HG02884 (cell line): ENCODE measurements around the gene ZSCAN10.
A peak's percentile ranks its signal among the peaks of the same experiment; 100 is the strongest.

Source experiments
- ATAC-seq: cut with Tn5 transposase; IDR thresholded peaks from one replicate; pipeline ENCODE4 v1.9.1; 2021; ENCODE audit warnings: mild to moderate bottlenecking, moderate library complexity; ENCODE audit not compliant: unreplicated experiment

The ZSCAN10 gene

DNA sequence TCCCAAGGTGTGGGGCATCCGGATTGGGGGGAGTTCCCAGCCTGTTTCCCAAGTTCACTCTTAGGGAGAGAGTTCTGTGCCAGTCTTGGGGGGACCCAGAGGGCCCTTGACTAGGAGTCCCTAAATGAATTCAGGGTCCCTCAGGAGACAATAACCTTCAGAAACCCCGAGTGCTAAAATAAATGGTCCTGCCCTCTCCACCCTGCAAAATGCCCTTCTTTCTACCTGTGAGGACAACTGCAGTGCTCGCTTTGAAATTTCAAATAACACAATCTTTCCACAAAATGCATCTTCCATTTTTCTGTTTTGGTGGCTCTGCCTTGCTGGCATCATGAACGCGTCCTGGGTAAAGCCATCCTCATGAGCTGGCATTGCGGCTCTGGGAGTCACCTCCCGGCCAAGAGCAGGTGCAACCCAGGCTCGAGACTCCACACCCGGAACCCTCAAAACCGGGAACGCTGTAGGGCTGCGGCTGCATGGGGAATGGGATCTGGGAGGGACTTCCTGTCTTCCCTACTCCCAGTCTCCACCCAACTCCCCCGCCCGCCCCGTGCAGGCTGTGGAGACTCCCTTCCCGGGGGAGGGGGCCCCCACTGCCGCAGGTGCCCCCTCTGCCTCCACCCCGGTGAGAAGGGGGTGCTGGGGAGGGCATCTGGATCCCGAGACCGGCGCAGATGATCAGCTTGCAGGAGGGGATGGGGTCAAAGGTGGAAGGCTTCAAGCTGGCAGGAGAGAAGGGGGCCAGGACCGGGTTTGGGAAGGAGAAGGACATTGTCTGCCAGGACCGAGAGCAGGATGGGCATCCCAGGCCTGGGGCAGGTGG lies 13.2 kb upstream of the ZSCAN10 start, which contains the start of gene ZNF205:
Gene ZNF205 (plus strand): TSS at position 529 of the 823 bp plus-strand sequence. CDS start 845 bp downstream, outside the sequence.
- ATAC-seq = no peak

DNA sequence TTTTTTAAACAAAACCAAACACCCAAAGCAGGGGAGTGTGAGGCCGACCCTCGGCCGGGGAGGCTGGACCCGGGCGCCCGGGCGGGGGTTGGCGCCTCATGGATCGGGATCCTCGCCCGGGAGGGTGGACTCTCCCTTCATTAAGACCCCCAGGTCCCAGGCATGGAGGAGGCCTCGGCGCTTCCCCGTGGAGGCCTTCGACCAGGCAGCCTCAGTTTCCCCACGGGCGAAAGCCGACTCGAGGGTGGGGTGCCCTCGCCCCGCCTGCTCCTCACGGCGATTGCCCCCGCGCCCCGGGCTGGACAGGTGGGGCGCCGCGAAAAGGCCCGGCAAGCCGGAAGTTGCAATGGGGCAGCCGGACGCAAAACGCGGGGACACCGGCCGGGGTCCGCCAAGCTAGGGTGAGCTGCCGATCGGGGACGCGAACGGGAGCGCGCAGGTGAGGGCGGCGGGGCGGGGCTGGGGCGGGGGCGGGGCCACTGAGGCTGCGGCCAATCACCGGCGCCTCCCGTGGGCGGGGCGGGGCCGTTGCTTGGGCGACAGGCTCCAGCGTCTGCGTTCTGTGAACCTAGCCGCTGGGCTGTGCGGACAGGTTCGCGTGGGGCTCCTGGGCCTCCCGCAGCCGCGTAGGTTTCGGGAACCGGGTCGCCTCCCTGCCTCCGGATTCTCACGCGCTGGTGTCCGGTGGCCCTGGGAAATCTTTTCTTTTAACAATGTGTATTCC lies 7.3 kb upstream of the ZSCAN10 start:
- peak; percentile 75 for ATAC-seq

- no peak for ATAC-seq
Observed at GRCh38 chr16:3101841-3102470, 2.9 kb upstream of the ZSCAN10 start.

DNA sequence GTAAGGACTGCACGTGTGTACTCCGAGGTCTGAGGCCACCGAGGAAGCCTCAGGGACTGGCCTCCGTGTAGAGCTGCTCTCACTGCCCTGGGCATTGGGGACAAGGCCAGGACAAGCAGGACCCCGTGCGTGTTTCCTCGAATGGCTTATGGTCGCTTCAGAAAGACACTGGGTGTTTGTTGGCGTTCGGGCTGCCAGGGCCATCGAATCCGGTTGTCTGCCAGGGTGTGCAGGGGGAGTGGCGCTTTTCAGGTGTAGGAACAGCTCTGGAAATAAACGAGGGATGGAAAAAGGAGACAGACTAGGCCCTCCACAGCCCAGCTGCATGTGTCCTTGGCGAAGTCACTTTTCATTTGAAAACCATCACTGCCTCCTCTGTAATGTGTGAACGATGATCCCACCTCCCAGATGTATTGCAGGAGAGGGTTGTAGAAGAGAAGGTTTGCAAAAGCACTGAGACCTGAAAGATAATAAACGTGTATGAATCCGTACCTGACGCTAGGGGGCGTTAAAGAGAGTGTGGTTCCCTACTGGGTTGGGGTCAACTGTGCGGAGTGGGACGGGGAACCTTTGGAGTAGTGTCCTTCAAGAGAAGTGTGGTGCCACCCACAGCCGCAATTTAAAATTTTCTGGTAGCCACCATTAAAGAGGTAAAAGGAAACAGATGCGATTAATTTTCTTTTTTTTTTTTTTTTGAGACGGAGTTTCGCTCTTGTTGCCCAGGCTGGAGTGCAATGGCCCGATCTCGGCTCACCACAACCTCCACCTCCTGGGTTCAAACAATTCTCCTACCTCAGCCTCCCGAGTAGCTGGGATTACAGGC lies 2.1 kb upstream of the ZSCAN10 start:
- no peak for ATAC-seq

GRCh38 chr16:3099732-3100499 lies 822 bp upstream of the ZSCAN10 start:
- peak; percentile 59 for ATAC-seq

- no peak for ATAC-seq
Observed at GRCh38 chr16:3099395-3099731, 269 bp upstream of the ZSCAN10 start.

DNA sequence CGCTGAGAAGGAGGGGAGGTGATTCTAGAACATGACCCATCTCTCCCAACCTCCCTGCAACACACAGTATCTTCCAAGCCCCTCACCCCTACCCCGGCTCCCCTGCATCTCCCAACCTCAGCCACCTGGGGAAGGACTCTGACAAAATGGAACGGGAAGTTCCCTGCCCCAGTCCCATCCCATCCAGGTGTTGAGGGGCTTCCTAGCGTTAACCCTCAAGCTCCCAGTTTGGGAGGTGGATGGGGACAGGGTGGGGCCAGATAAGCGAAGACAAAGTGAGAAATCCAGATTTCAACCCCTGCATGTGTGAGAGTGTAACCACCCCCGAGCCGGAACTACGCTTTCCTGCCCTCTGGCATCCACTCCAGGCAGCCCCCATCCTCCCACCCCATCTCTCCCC lies 1.8 kb downstream of the ZSCAN10 start:
- ATAC-seq = no peak

DNA sequence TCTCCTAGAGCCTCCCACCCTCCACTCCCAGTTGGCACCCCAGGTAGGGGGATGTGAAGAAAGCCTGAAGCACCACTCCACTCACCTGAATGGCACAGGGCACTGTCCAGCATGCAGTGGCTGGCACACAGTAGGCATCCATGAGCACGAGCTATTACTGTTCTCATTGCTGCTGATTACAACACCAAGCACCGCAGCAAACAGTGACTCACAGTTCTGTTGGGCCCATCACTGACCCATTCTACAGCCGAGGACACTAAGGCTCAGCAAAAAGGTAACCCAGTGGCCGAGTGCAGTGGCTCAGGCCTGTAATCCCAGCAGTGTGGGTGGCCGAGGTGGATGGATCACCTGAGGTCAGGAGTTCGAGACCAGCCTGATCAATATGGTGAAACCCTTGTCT lies 2.7 kb downstream of the ZSCAN10 start:
- ATAC-seq = no peak

GRCh38 chr16:3095869-3096268 lies 3.2 kb downstream of the ZSCAN10 start:
- peak; percentile 65 for ATAC-seq

DNA sequence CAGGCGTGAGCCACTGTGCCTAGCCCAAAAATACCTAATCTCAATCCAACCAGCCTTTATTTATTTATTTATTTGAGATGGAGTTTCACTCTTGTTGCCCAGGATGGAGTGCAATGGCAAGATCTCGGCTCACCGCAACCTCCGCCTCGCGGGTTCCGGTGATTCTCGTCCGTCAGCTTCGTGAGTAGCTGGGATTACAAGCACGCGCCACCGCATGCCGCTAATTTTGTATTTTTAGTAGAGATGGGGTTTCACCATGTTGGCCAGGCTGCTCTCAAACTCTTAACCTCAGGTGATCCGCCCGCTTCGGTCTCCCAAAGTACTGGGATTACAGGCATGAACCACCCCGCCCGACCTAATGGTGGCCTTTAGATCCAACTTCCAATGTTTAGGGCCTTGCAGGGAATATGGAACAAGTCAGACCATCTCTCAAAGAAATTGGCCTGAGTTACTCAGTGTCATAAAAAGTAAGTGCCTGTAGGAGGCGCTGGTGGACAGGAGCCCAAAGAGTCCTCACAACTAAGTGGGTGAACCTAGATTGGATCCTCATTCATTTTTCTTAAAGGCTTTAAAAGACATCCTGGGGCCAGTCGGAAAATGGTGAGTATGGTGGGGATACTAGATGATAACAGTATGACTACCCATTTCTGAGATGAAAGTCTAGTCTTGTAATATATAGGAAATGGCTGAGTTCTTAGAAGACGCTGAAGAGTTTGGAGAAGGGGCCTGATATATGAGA lies 4.6 kb downstream of the ZSCAN10 start:
- no peak for ATAC-seq

- ATAC-seq = no peak
Observed at GRCh38 chr16:3092501-3092941, 6.6 kb downstream of the ZSCAN10 start.

DNA sequence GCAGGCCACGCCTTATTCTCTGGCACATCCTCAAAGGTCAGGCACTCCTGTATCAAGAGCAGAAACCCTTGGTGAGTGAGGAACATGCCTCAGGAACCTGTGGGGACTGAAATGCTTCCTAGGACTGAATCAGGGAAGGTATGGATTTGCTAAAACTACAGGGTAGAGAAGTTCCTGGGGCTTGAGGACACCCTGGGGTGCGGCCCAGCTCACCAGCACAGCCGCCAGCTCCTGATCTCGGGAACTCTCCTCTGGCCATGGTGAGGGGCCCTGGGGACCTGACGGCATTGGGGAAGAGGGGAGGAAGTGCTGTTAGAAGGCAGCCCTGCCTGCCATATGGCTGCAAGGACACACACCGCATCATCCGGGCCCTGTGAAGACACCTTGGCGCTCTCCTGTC lies 7.5 kb downstream of the ZSCAN10 start:
- ATAC-seq = no peak

- ATAC-seq = no peak
Observed at GRCh38 chr16:3089717-3090592, 9.1 kb downstream of the ZSCAN10 start.

GRCh38 chr16:3088925-3089716 lies 10.0 kb downstream of the ZSCAN10 start:
- ATAC-seq = no peak

GRCh38 chr16:3088450-3088849 lies 10.6 kb downstream of the ZSCAN10 start:
- ATAC-seq = no peak

DNA sequence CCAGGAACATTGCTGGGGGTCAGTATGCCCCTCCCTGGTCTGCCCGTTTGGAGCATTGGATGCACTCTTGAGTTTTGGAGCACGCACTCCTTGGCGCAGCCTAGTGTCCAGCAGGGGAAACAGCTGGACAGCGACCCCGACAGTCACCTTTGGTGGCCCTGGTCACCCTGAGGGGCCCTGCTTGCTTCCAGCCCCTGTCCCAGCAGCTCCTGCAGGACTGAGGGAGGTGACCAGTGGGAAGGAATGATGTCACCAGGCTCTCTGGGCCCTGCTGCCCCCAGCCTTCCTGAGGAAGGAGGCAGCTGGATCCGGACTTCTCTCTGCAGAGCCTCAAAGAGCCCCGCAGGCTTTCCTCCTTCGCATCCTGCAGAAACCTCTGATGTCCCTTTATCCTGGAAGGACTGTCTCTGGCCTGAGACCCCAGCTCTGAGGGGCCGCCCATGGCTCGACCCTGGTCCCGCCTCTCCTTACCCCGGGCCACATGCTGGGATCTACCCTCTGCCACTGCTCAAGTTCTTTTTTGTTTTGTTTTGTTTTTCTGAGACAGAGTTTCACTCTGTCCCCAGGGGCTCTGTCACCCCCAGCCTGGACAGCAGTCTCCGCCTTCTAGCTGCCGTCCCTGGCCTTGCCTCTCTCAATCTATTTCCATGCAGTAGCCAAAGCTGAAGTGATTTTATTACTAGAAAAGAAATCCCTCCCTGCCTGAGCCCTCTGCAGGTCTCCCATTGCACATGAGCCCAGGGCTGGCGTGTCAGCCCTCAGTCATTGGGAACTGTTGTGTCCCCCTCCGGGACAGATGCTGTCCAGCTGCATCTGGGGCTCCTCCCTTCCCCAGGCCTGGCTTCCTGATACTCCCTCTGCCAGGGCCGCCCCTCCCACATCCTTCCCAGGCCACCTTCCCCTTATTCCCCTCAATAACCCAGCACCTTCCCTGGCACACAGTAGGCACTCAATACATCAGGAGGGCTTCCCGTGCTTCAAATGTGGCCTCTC lies 11.6 kb downstream of the ZSCAN10 start:
- ATAC-seq = no peak
